Activated naive CD4-positive, alpha-beta T cell treated with anti-CD3 and anti-CD28 coated beads, Interleukin-2, amount 50 U/mL, for 16 hours (primary cell): ENCODE results near the gene UBXN4.
"Not testable (repeated sequence)": the region's sequence is repeated elsewhere in the genome, so short reads cannot be mapped to it uniquely, and the experiment has no call there.

Experiments
- DNase-seq: peaks from one replicate; pipeline ENCODE4 v3.0.0-alpha.2; 2020

Gene UBXN4

DNA sequence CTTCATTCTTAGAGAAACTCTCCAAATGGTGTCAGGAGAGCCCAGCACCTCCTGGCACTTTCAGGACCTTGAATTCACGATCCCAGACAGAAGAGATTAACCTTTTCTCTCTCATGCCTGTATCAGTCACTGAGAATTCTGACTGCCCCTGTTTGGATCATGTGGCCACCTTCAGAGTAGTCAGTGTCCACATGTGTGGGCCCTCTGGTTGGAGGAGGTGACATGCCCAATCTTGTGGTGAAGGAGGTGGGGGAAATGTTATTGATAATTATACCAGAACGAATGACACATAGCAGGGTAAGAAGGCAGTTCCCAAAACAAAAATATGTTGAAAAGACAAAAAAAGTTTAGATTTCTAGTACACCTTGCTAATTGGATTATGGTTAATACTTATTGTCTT, 31.7 kb downstream of the UBXN4 start:
- no peak for DNase-seq

GRCh38 chr2:135773917-135774316, 32.3 kb downstream of the UBXN4 start:
- no peak for DNase-seq

GRCh38 chr2:135775420-135775819, 33.8 kb downstream of the UBXN4 start:
- DNase-seq, result no peak

GRCh38 chr2:135776367-135776766, 34.7 kb downstream of the UBXN4 start:
- DNase-seq, result no peak

DNA sequence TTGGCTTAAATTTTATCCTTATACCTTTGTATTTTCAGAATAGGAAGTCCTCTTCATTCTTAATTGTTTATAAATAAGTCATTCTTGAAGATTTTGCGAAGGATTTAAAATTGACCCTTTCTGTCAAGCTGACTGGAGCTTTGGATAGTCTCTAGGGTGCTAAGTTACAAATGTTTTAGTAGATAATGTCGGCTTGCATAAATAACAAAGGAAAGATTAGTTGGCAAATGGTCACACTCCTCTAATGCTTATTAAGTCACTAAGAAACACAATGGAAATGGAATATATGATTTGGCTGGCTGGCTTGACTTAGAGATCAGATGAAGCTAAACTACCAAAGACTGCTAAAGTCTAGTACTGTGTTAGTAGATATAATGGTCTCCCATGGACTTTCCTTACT, 40.6 kb downstream of the UBXN4 start:
- DNase-seq, result no peak

GRCh38 chr2:135783439-135783838, 41.8 kb downstream of the UBXN4 start:
- DNase-seq, result no peak

- DNase-seq, result no peak
These were observed 43.4 kb downstream of the UBXN4 start for GRCh38 chr2:135785032-135785431.

DNA sequence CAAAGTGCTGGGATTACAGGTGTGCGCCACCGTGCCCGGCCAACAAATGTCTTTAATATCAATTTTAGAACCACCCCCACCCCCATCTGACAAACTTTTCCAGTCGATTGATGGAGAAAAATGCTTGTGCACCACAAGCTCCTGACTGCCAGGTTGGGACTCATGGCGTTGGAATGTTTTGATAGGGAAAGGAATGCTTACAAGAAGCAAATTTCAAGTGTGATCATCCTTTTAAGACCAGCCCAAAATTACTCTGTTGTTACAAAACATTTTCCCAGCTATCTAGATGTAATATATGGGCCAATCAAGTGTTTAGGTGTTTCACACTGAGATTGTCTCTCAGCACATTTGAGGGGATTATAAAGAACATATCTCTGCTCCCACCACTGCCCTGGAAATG, 45.2 kb downstream of the UBXN4 start:
- no peak for DNase-seq

- DNase-seq, result no peak
These were observed 48.8 kb downstream of the UBXN4 start for GRCh38 chr2:135790423-135790822.

DNA sequence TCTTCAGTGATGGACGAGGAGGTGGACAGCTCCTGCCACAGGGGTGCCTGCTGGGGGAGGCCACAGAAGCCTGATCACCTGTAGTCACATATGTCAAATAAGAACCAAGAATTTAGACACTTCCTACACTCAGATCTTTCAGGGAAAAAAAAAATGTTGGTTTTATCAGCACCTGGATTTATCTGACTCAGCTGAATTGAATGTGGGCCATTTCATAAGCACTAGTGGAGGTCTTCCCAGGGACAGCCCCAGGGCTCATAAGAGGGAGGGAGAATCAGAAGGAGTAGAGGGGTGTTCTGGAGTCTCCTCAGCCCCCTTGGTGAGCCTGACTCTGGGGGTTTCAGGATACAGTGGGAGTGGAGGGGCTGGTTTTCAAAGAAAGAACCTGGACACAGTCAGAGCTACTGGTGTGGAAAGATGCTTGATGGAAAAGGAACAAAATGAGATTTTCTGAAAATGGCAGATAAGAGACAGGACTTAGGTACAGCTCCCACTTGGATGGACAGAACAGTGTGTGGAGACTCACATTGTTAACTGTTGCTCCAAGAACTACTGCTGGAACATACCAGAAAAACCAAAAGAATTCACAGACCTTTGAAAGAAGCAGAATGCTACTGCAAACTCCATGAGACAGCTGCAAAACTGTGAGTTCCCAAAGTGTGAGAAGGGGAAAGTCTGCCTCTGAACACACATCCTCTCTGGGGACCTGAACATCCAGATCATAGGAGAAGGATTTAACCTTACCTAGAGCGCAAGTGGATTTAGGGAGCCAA, 49.9 kb downstream of the UBXN4 start:
- no peak for DNase-seq

GRCh38 chr2:135792401-135793150, 50.9 kb downstream of the UBXN4 start:
- no peak for DNase-seq

DNA sequence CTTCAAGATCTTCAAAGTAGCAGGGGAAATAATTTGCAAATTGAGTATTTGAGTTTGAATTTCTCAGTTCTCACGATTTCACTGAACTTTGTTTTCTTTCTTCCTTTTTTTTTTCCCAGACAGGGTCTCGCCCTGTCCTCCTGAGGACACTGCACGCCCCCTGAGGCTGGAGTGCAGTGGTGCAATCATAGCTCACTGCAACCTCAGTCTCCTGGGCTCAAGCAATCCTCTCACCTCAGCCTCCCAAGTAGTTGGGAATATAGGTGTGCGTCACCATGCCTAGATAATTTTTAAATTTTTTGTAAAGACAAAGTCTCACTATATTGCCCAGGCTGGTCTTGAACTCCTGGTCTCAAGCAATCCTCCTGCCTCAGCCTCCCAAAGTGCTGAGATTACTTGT, 54.0 kb downstream of the UBXN4 start:
- DNase-seq, result not testable (repeated sequence)

DNA sequence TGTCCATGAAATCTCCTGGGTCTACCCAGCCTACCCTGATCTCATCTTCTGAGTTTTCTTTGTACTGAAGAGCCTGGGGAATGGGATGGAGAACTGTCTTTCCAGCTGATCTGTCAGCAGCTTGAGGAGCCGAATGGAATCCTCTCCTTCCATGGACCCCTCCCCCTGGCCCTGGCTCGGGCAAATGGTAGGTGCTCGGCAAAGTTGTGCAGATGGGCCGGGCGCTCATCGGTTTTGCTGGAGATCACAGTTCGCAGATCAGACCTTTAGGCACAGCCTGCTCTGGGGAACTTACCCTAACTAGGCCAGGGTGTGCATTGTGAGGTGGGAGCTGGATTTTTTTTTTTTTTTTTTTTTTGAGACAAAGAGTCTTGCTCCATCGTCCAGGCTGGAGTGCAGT, 55.0 kb downstream of the UBXN4 start:
- no peak for DNase-seq

GRCh38 chr2:135797497-135798274, 56.0 kb downstream of the UBXN4 start:
- peak; percentile 82 for DNase-seq

GRCh38 chr2:135798275-135798705, 56.6 kb downstream of the UBXN4 start:
- no peak for DNase-seq

- no peak for DNase-seq
These were observed 57.1 kb downstream of the UBXN4 start for GRCh38 chr2:135798762-135799161.

DNA sequence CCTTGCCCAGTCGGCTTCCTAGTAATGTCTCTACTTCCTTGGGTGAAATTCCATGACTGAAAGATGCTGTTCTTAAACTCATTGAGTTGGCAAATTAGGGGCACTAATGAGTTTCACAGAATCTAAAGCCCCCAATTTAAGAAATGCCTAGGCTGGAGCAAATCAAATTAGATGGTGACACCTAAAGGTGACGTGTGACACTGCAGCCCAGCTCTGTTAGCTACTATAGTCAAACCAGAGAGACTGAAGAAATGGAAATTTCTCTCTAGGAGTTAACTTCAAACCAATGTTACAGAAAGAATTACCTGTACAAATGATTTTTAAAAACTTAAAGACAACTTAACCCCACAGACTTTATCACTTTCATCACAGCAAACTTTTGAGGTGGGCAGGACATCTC, 58.1 kb downstream of the UBXN4 start:
- no peak for DNase-seq

- DNase-seq, result no peak
These were observed 59.1 kb downstream of the UBXN4 start for GRCh38 chr2:135800513-135801460.

DNA sequence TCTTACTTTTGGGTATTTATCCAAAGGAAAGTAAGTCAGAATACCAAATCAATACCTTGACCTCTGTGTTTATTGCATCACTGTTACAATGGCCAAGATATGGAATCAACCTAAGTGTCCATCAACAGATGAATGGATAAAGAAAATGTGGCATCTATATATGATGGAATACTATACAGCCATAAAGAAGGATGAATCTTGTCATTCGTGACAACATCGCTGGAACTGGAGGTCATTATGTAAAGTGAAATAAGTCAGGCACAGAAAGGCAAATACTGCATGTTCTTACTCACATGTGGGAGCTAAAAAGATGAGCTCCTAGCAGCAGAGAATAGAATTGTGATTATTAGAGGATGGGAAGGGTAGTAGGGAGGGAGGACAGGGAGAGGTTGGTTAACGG, 60.7 kb downstream of the UBXN4 start:
- no peak for DNase-seq

DNA sequence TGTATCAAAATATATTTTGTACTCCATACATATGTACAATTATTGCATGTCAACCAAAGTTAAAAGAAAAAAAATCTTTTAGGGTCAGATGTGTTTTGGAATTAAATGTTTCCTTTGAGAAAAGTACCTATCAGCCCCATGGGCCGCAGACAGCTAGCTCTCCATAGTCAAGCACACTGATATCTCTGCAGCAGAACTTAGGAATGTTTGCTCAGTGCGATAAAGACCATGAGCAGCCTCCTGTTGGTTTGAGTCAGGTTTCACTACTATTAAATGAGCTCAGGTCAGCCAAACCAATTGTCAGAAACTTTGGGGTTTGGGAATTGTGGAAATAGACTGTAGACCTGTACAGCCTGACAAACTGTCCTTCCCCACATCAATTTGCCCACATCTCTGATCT, 61.6 kb downstream of the UBXN4 start:
- no peak for DNase-seq

- not testable (repeated sequence) for DNase-seq
These were observed 66.2 kb downstream of the UBXN4 start for GRCh38 chr2:135807874-135808273.

DNA sequence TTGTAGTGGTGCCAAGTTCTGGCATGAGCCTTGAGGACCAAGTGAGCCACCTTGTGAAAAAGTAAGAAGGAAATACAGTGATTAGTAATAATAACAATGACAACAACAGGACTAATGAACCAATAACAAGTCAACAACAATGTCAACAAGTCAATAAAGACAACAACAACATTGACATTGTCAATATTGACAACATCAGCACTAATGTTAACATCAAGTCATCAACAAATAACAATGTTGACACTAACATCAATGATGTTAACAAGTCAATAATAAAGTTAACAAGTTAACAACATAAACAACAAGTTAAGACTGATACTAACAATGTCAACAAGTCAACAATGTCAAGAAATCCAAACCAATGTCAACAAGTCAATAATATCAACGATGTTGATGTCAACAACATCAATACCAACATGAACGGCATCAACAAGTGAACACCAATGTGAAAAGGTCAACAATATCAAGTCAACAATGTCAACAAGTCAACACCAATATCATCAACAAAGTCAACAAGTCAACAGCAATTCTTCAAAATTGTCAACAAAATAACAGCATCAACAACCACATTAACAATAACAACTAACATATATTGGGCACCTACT, 71.4 kb downstream of the UBXN4 start:
- no peak for DNase-seq
